Spleen (tissue), 11 donors: Measurements from ENCODE around the gene FOXO6. TPM values are rescaled to one million over a fixed set of nuclear protein-coding genes. Genes with fewer than 3 reads are reported as not detected.

Experiments used
- DNase-seq: peaks from one replicate; pipeline ENCODE4 v3.0.0-alpha.2; 2020
- H3K27ac ChIP-seq, 8 donors: fragments of 200-600 bp; sonication (generic) in 7 of 8; 1 replicate in 4 of 8; 2 replicates in 4 of 8; pipeline versions ENCODE4 v1.5.0 to v1.8.0; 2016 to 2021; ENCODE audit warnings: inconsistent platforms in 4 of 8, mild to moderate bottlenecking in 4 of 8, moderate library complexity in 1 of 8
- H3K27me3 ChIP-seq, 7 donors: fragments of 200-600 bp; sonication (generic) in 6 of 7; replicated peaks in 1 of 7; 1 replicate in 4 of 7; 2 replicates in 3 of 7; pipeline versions ENCODE4 v1.5.0 to v1.8.0; 2016 to 2021; ENCODE audit warnings: inconsistent platforms in 3 of 7, mild to moderate bottlenecking in 1 of 7
- H3K36me3 ChIP-seq, 6 donors: fragments of 200-600 bp; sonication (generic) in 5 of 6; 1 replicate in 4 of 6; 2 replicates in 2 of 6; pipeline versions ENCODE4 v1.5.0 to v1.8.0; 2016 to 2021; ENCODE audit warnings: inconsistent platforms in 2 of 6
- H3K4me1 ChIP-seq, 6 donors: fragments of 200-600 bp; sonication (generic) in 5 of 6; 1 replicate in 3 of 6; 2 replicates in 3 of 6; pipeline versions ENCODE4 v1.5.0 to v1.8.0; 2016 to 2021; ENCODE audit warnings: inconsistent platforms in 3 of 6
- H3K4me3 ChIP-seq, 8 donors: fragments of 200-600 bp; sonication (generic) in 7 of 8; 1 replicate in 4 of 8; 2 replicates in 4 of 8; pipeline versions ENCODE4 v1.5.0 to v1.8.0; 2016 to 2021; ENCODE audit warnings: inconsistent platforms in 4 of 8, mild to moderate bottlenecking in 4 of 8, moderate library complexity in 2 of 8
- H3K9me3 ChIP-seq, 8 donors: fragments of 200-600 bp; sonication (generic) in 7 of 8; 1 replicate in 4 of 8; 2 replicates in 4 of 8; pipeline versions ENCODE4 v1.5.0 to v1.8.0; 2016 to 2021; ENCODE audit warnings: inconsistent platforms in 4 of 8
- CTCF ChIP-seq, 11 experiments: fragments of 200-600 bp in 7 of 11; fragments of 450-650 bp in 4 of 11; sonication (generic) in 4 of 11; IDR thresholded peaks in 8 of 11; conservative IDR thresholded peaks in 3 of 11; 1 replicate in 7 of 11; 2 replicates in 4 of 11; pipeline versions ENCODE4 v1.4.0 to v1.8.0; 2016 to 2021; ENCODE audit warnings: antibody characterized with exemption in 11 of 11, inconsistent platforms in 4 of 11, mild to moderate bottlenecking in 1 of 11
- POLR2A ChIP-seq, 3 donors: fragments of 450-650 bp; IDR thresholded peaks; one replicate each; pipeline ENCODE4 v1.5.1; 2017; ENCODE audit warnings: antibody characterized with exemption in 3 of 3, mild to moderate bottlenecking in 1 of 3
- POLR2AphosphoS5 ChIP-seq, 3 donors: sonication (generic); formaldehyde crosslinking; IDR thresholded peaks; one replicate each; pipeline ENCODE4 v1.5.1; 2017; ENCODE audit warnings: antibody characterized with exemption in 3 of 3
- WGBS, 5 donors: extraction: QIAGEN DNeasy Blood & Tissue Kit in 3 of 5; methylation state at CpG; one replicate each; pipeline versions ENCODE4 v1.1.5 to v1.1.7; 2013 to 2018; 5-methylcytosine and 5-hydroxymethylcytosine counted together
- intact Hi-C: fragments of 100-400 bp; cut with DNase I; formaldehyde crosslinking; loops from one replicate; pipeline ENCODE4 v1.15.0; 2023; ENCODE audit warnings: low total_unique reads
- polyA plus RNA-seq, 3 donors: library from polyadenylated mRNA; stranded (reverse); fragments of 200-250 nt; gene quantifications; one replicate each; pipeline ENCODE4 v1.2.1, GENCODE V29; 2013
- total RNA-seq, 7 donors: library from RNA; depleted of rRNA in 3 of 7; stranded (reverse); fragments of >200 nt in 3 of 7; fragmentation: NEBNext Ultra II Directional in 4 of 7; extraction: Animal tissue kit (Norgen Biotek cat#: 25700) in 4 of 7; gene quantifications; one replicate each; pipeline versions ENCODE4 v1.1.0 to v1.2.1, GENCODE V29; 2016 to 2021
- donor health status: healthy with polysubstance abuse.
- donor health status: DM: no; HTN: no; CAD: no; lungs with moderate emphysema.
- donor health status: DM: no; HTN: no; CAD: no.
- donor health status: Bipolar disorder and iron deficiency.
- donor health status: healthy.
- donor health status: DM: no; HTN: no; CAD: no.
- donor health status: DM: yes; HTN: yes; CAD: no.

Gene FOXO6
- total and polyA plus RNA-seq, 10 donors, result 0.14 to 1.6 (median 0.32) TPM; not detected in 1

- H3K27me3 ChIP-seq, result no peaks in the 10 kb centered on the region
- WGBS, 5 donors, result 86 to 90% (median 86%) methylated on average over 11 of the region's 11 CpGs
- no peak for DNase-seq
- no peak overlapping the region for H3K4me3 ChIP-seq
- no peak for TF ChIP-seq POLR2AphosphoS5 (IDR thresholded peaks at IDR 0.05)
- TF ChIP-seq POLR2A (IDR thresholded peaks at IDR 0.05), result no peak
- no peak for TF ChIP-seq CTCF (IDR thresholded peaks at IDR 0.05 in 8 of 11, conservative IDR thresholded peaks at IDR 0.05 in 3 of 11)
- H3K36me3 ChIP-seq, result no peaks in the 10 kb centered on the region
- intact Hi-C loops, result no loop called here
- H3K27ac ChIP-seq, result no peak overlapping the region
- no peaks in the 10 kb centered on the region for H3K4me1 ChIP-seq
- H3K9me3 ChIP-seq, result no peaks in the 10 kb centered on the region
These were observed 46.7 kb upstream of the FOXO6 start for GRCh38 chr1:41314376-41315145.

- intact Hi-C loops, result no loop called here
- Histone ChIP-seq H3K4me3 (no peak overlapping the region), H3K4me1 (no peaks in the 10 kb centered on the region), H3K36me3 (no peaks in the 10 kb centered on the region), H3K27ac (no peak overlapping the region), H3K27me3 (no peaks in the 10 kb centered on the region), H3K9me3 (no peaks in the 10 kb centered on the region)
- no peak for TF ChIP-seq POLR2A (IDR thresholded peaks at IDR 0.05)
- TF ChIP-seq POLR2AphosphoS5 (IDR thresholded peaks at IDR 0.05), result no peak
- no peak for TF ChIP-seq CTCF (IDR thresholded peaks at IDR 0.05 in 8 of 11, conservative IDR thresholded peaks at IDR 0.05 in 3 of 11)
- 87 to 92% (median 88%) methylated on average over 15 of the region's 15 CpGs for WGBS, 5 donors
- DNase-seq, result no peak
These were observed 46.0 kb upstream of the FOXO6 start for GRCh38 chr1:41315146-41315822.

GRCh38 chr1:41315871-41316270 is 45.4 kb upstream of the FOXO6 start:
- Histone ChIP-seq H3K27ac (no peak overlapping the region), H3K36me3 (no peaks in the 10 kb centered on the region), H3K27me3 (no peaks in the 10 kb centered on the region), H3K4me1 (no peaks in the 10 kb centered on the region), H3K4me3 (no peak overlapping the region), H3K9me3 (no peaks in the 10 kb centered on the region)
- TF ChIP-seq POLR2AphosphoS5 (IDR thresholded peaks at IDR 0.05) (no peak), POLR2A (IDR thresholded peaks at IDR 0.05) (no peak), CTCF (IDR thresholded peaks at IDR 0.05 in 8 of 11, conservative IDR thresholded peaks at IDR 0.05 in 3 of 11) (no peak)
- intact Hi-C loops, result no loop called here
- no peak for DNase-seq
- 84 to 94% (median 90%) methylated on average over 3 of the region's 3 CpGs for WGBS, 5 donors

GRCh38 chr1:41317361-41317760 is 43.9 kb upstream of the FOXO6 start:
- Histone ChIP-seq H3K9me3 (no peaks in the 10 kb centered on the region), H3K27me3 (no peaks in the 10 kb centered on the region), H3K36me3 (no peaks in the 10 kb centered on the region), H3K4me1 (no peaks in the 10 kb centered on the region), H3K4me3 (no peak overlapping the region), H3K27ac (no peak overlapping the region)
- WGBS, 5 donors, result 93 to 97% (median 95%) methylated on average over 6 of the region's 6 CpGs
- intact Hi-C loops, result no loop called here
- no peak for DNase-seq
- no peak for TF ChIP-seq POLR2A (IDR thresholded peaks at IDR 0.05)
- no peak for TF ChIP-seq CTCF (IDR thresholded peaks at IDR 0.05 in 8 of 11, conservative IDR thresholded peaks at IDR 0.05 in 3 of 11)
- TF ChIP-seq POLR2AphosphoS5 (IDR thresholded peaks at IDR 0.05), result no peak
